Spleen (tissue), 11 donors: ENCODE results near the gene CST7. TPM values are rescaled to one million over a fixed set of nuclear protein-coding genes. Genes with fewer than 3 reads are reported as not detected.

ENCODE experiments used
- DNase-seq: peaks from one replicate; pipeline ENCODE4 v3.0.0-alpha.2; 2020
- H3K27ac ChIP-seq, 8 donors: fragments of 200-600 bp; sonication (generic) in 7 of 8; 1 replicate in 4 of 8; 2 replicates in 4 of 8; pipeline versions ENCODE4 v1.5.0 to v1.8.0; 2016 to 2021; ENCODE audit warnings: inconsistent platforms in 4 of 8, mild to moderate bottlenecking in 4 of 8, moderate library complexity in 1 of 8
- H3K27me3 ChIP-seq, 7 donors: fragments of 200-600 bp; sonication (generic) in 6 of 7; replicated peaks in 1 of 7; 1 replicate in 4 of 7; 2 replicates in 3 of 7; pipeline versions ENCODE4 v1.5.0 to v1.8.0; 2016 to 2021; ENCODE audit warnings: inconsistent platforms in 3 of 7, mild to moderate bottlenecking in 1 of 7
- H3K36me3 ChIP-seq, 6 donors: fragments of 200-600 bp; sonication (generic) in 5 of 6; 1 replicate in 4 of 6; 2 replicates in 2 of 6; pipeline versions ENCODE4 v1.5.0 to v1.8.0; 2016 to 2021; ENCODE audit warnings: inconsistent platforms in 2 of 6
- H3K4me1 ChIP-seq, 6 donors: fragments of 200-600 bp; sonication (generic) in 5 of 6; 1 replicate in 3 of 6; 2 replicates in 3 of 6; pipeline versions ENCODE4 v1.5.0 to v1.8.0; 2016 to 2021; ENCODE audit warnings: inconsistent platforms in 3 of 6
- H3K4me3 ChIP-seq, 8 donors: fragments of 200-600 bp; sonication (generic) in 7 of 8; 1 replicate in 4 of 8; 2 replicates in 4 of 8; pipeline versions ENCODE4 v1.5.0 to v1.8.0; 2016 to 2021; ENCODE audit warnings: inconsistent platforms in 4 of 8, mild to moderate bottlenecking in 4 of 8, moderate library complexity in 2 of 8
- H3K9me3 ChIP-seq, 8 donors: fragments of 200-600 bp; sonication (generic) in 7 of 8; 1 replicate in 4 of 8; 2 replicates in 4 of 8; pipeline versions ENCODE4 v1.5.0 to v1.8.0; 2016 to 2021; ENCODE audit warnings: inconsistent platforms in 4 of 8
- CTCF ChIP-seq, 11 experiments: fragments of 200-600 bp in 7 of 11; fragments of 450-650 bp in 4 of 11; sonication (generic) in 4 of 11; IDR thresholded peaks in 8 of 11; conservative IDR thresholded peaks in 3 of 11; 1 replicate in 7 of 11; 2 replicates in 4 of 11; pipeline versions ENCODE4 v1.4.0 to v1.8.0; 2016 to 2021; ENCODE audit warnings: antibody characterized with exemption in 11 of 11, inconsistent platforms in 4 of 11, mild to moderate bottlenecking in 1 of 11
- POLR2A ChIP-seq, 3 donors: fragments of 450-650 bp; IDR thresholded peaks; one replicate each; pipeline ENCODE4 v1.5.1; 2017; ENCODE audit warnings: antibody characterized with exemption in 3 of 3, mild to moderate bottlenecking in 1 of 3
- POLR2AphosphoS5 ChIP-seq, 3 donors: sonication (generic); formaldehyde crosslinking; IDR thresholded peaks; one replicate each; pipeline ENCODE4 v1.5.1; 2017; ENCODE audit warnings: antibody characterized with exemption in 3 of 3
- whole genome bisulfite sequencing, 5 donors: extraction: QIAGEN DNeasy Blood & Tissue Kit in 3 of 5; methylation state at CpG; one replicate each; pipeline versions ENCODE4 v1.1.5 to v1.1.7; 2013 to 2018; 5-methylcytosine and 5-hydroxymethylcytosine counted together
- intact Hi-C: fragments of 100-400 bp; cut with DNase I; formaldehyde crosslinking; loops from one replicate; pipeline ENCODE4 v1.15.0; 2023; ENCODE audit warnings: low total_unique reads
- polyA plus RNA-seq, 3 donors: library from polyadenylated mRNA; stranded (reverse); fragments of 200-250 nt; gene quantifications; one replicate each; pipeline ENCODE4 v1.2.1, GENCODE V29; 2013
- total RNA-seq, 7 donors: library from RNA; depleted of rRNA in 3 of 7; stranded (reverse); fragments of >200 nt in 3 of 7; fragmentation: NEBNext Ultra II Directional in 4 of 7; extraction: Animal tissue kit (Norgen Biotek cat#: 25700) in 4 of 7; gene quantifications; one replicate each; pipeline versions ENCODE4 v1.1.0 to v1.2.1, GENCODE V29; 2016 to 2021
- donor health status: healthy with polysubstance abuse.
- donor health status: DM: no; HTN: no; CAD: no; lungs with moderate emphysema.
- donor health status: DM: no; HTN: no; CAD: no.
- donor health status: Bipolar disorder and iron deficiency.
- donor health status: healthy.
- donor health status: DM: no; HTN: no; CAD: no.
- donor health status: DM: yes; HTN: yes; CAD: no.

The CST7 gene
- total and polyA plus RNA-seq, 10 donors = 23.1 to 298 (median 63.8) TPM

GRCh38 chr20:24915440-24915839 lies 33.6 kb upstream of the CST7 start:
- no peak for DNase-seq
- Histone ChIP-seq H3K4me3 (no peak overlapping the region), H3K9me3 (no peaks in the 10 kb centered on the region), H3K27ac (no peak overlapping the region), H3K4me1 (peaks cover 0 to 13% (median 7%) of the 10 kb centered on the region in 6 donors), H3K36me3 (no peaks in the 10 kb centered on the region), H3K27me3 (peaks cover 0 to 12% (median 0%) of the 10 kb centered on the region in 7 donors)
- TF ChIP-seq POLR2A (IDR thresholded peaks at IDR 0.05) (no peak), POLR2AphosphoS5 (IDR thresholded peaks at IDR 0.05) (no peak), CTCF (IDR thresholded peaks at IDR 0.05 in 8 of 11, conservative IDR thresholded peaks at IDR 0.05 in 3 of 11) (no peak)
- intact Hi-C loops = loop anchor here (10.0 kb wide), 1 partner anchor 761 kb away; no protein-coding TSS in a partner anchor
- 79 to 94% (median 89%) methylated on average over 2 to 9 of the region's 9 CpGs for WGBS, 5 donors

GRCh38 chr20:24915892-24916291 lies 33.2 kb upstream of the CST7 start:
- DNase-seq = no peak
- intact Hi-C loops = loop anchor here (10.0 kb wide), 1 partner anchor 761 kb away; no protein-coding TSS in a partner anchor

GRCh38 chr20:24916412-24916811 lies 32.7 kb upstream of the CST7 start:
- TF ChIP-seq POLR2A (IDR thresholded peaks at IDR 0.05) = no peak
- no peak for TF ChIP-seq CTCF (IDR thresholded peaks at IDR 0.05 in 8 of 11, conservative IDR thresholded peaks at IDR 0.05 in 3 of 11)
- no peak for TF ChIP-seq POLR2AphosphoS5 (IDR thresholded peaks at IDR 0.05)
- Histone ChIP-seq H3K27ac (no peak overlapping the region), H3K27me3 (peaks cover 0 to 12% (median 0%) of the 10 kb centered on the region in 7 donors), H3K4me3 (no peak overlapping the region), H3K4me1 (peaks cover 0 to 13% (median 7%) of the 10 kb centered on the region in 6 donors), H3K36me3 (no peaks in the 10 kb centered on the region), H3K9me3 (no peaks in the 10 kb centered on the region)
- intact Hi-C loops = loop anchor here (10.0 kb wide), 1 partner anchor 762 kb away; no protein-coding TSS in a partner anchor
- 86 to 96% (median 93%) methylated on average over 1 of the region's 1 CpG for WGBS, 5 donors
- DNase-seq = no peak

More at GRCh38 chr20:24915892-24916291, 33.2 kb upstream of the CST7 start:
- H3K9me3 ChIP-seq = no peaks in the 10 kb centered on the region
- WGBS, 5 donors = 91 to 100% (median 97%) methylated on average over 5 to 7 of the region's 7 CpGs
- no peak overlapping the region for H3K4me3 ChIP-seq
- TF ChIP-seq POLR2AphosphoS5 (IDR thresholded peaks at IDR 0.05) (no peak), CTCF (IDR thresholded peaks at IDR 0.05 in 8 of 11, conservative IDR thresholded peaks at IDR 0.05 in 3 of 11) (no peak), POLR2A (IDR thresholded peaks at IDR 0.05) (no peak)
- H3K36me3 ChIP-seq = no peaks in the 10 kb centered on the region
- peaks cover 0 to 13% (median 7%) of the 10 kb centered on the region in 6 donors for H3K4me1 ChIP-seq
- peaks cover 0 to 12% (median 0%) of the 10 kb centered on the region in 7 donors for H3K27me3 ChIP-seq
- no peak overlapping the region for H3K27ac ChIP-seq

- H3K27me3 ChIP-seq = peaks cover 0 to 12% (median 0%) of the 10 kb centered on the region in 7 donors
- H3K36me3 ChIP-seq = no peaks in the 10 kb centered on the region
- peaks cover 0 to 13% (median 7%) of the 10 kb centered on the region in 6 donors for H3K4me1 ChIP-seq
- no peak overlapping the region for H3K27ac ChIP-seq
- H3K4me3 ChIP-seq = no peak overlapping the region
- 86 to 96% (median 88%) methylated on average over 7 of the region's 7 CpGs for WGBS, 5 donors
- no peaks in the 10 kb centered on the region for H3K9me3 ChIP-seq
- no peak for DNase-seq
- intact Hi-C loops = loop anchor here (10.0 kb wide), 1 partner anchor 762 kb away; no protein-coding TSS in a partner anchor
- TF ChIP-seq POLR2A (IDR thresholded peaks at IDR 0.05) = no peak
- TF ChIP-seq CTCF (IDR thresholded peaks at IDR 0.05 in 8 of 11, conservative IDR thresholded peaks at IDR 0.05 in 3 of 11) = no peak
- TF ChIP-seq POLR2AphosphoS5 (IDR thresholded peaks at IDR 0.05) = no peak
Measured at GRCh38 chr20:24917056-24917455, 32.0 kb upstream of the CST7 start.
